ENCODE measurements around the gene RNF149. TPM values are rescaled to one million over a fixed set of nuclear protein-coding genes. Genes with fewer than 3 reads are reported as not detected.

The RNF149 gene
- total RNA-seq, 1 experiment from 2014 or later, result 34.8 TPM

DNA sequence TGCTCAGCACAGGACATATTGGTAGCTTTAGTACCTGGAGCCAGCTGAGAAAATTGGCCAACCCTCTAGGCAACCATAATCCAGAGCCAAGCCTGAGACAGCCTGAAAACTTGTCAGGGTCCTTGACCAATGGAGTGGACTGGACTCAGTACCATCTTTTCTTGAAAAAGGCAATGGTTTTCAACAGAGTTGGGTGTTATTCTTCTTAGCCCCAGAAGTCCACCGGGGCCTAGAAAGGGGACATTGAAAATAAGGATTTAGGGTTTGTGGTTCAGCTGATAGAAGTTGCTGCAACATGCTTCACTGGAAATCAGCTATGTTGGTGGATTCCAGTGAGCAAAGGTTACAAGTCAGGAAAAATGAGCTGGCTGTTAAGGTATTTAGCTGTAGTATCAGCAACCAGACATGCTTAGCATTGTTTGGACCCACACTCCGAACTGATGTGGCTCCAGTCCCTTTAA lies 77.9 kb downstream of the RNF149 start:
- no peaks in the 10 kb centered on the region for H3K9me3 Mint-ChIP-seq (ENCODE audit: unreplicated experiment)
- peaks cover 6% of the 10 kb centered on the region for H3K4me1 Mint-ChIP-seq (ENCODE audit: insufficient read depth, unreplicated experiment)
- no TSS peak for BruUV-seq (replicated peaks)
- TF ChIP-seq, protein P1, sequence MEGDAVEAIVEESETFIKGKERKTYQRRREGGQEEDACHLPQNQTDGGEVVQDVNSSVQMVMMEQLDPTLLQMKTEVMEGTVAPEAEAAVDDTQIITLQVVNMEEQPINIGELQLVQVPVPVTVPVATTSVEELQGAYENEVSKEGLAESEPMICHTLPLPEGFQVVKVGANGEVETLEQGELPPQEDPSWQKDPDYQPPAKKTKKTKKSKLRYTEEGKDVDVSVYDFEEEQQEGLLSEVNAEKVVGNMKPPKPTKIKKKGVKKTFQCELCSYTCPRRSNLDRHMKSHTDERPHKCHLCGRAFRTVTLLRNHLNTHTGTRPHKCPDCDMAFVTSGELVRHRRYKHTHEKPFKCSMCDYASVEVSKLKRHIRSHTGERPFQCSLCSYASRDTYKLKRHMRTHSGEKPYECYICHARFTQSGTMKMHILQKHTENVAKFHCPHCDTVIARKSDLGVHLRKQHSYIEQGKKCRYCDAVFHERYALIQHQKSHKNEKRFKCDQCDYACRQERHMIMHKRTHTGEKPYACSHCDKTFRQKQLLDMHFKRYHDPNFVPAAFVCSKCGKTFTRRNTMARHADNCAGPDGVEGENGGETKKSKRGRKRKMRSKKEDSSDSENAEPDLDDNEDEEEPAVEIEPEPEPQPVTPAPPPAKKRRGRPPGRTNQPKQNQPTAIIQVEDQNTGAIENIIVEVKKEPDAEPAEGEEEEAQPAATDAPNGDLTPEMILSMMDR (IDR thresholded peaks at IDR 0.05; ENCODE audit: unreplicated experiment), result no peak
- intact Hi-C loops (cut with micrococcal nuclease), result no loop called here
- no peak overlapping the region for H3K27ac Mint-ChIP-seq (ENCODE audit: low read depth, unreplicated experiment)
- ChIA-PET POLR2A (no interaction called here), CTCF (interaction anchor here (0.7 to 3.8 kb wide), 4 partner anchors 10 to 191 kb away, joined by 3 to 19 read pairs (median 6); no protein-coding TSS in a partner anchor)
- H3K27me3 Mint-ChIP-seq (ENCODE audit: insufficient read depth, unreplicated experiment), result no peaks in the 10 kb centered on the region
- H3K4me3 Mint-ChIP-seq (ENCODE audit: unreplicated experiment), result no peak overlapping the region
- H3K36me3 Mint-ChIP-seq (ENCODE audit: insufficient read depth, unreplicated experiment), result peaks cover 8% of the 10 kb centered on the region
- no peak for DNase-seq (ENCODE audit: unreplicated experiment)

Small RNA genes lying within 50 kb of the gene (microRNA-seq; reads per million reads assigned to microRNA genes)
- gene MIR5696, result 1.7 reads per million, percentile 11 among the genes with 10 or more reads in this experiment

Other genes with a start within 250 kb of the RNF149 start
- gene TBC1D8, start 157.3 kb downstream of the RNF149 start, total RNA-seq (2022), result 48.1 and 50.9 TPM in 2 replicates
- gene CNOT11, start 55.8 kb downstream of the RNF149 start, total RNA-seq (2022), result 33.4 and 38.5 TPM in 2 replicates
- not detected in 2 replicates for gene CREG2, start 78.8 kb upstream of the RNF149 start, total RNA-seq (2022)
- gene RFX8, start 166.4 kb upstream of the RNF149 start, total RNA-seq (2022), result not detected in 2 replicates